Sciatic nerve (tissue), 2 donors: Measurements from ENCODE around the gene ATXN7L3B. TPM values are rescaled to one million over a fixed set of nuclear protein-coding genes. Genes with fewer than 3 reads are reported as not detected.

ENCODE experiments used
- ATAC-seq: fragments of 200-7000 bp; cut with Tn5 transposase; one replicate; pipeline ENCODE4 v1.9.1; 2020; ENCODE audit warnings: mild to moderate bottlenecking, moderate library complexity
- DNase-seq: peaks from one replicate; pipeline ENCODE4 v3.0.0-alpha.2; 2020; ENCODE audit warnings: low spot score
- intact Hi-C: fragments of 100-400 bp; cut with DNase I; formaldehyde crosslinking; loops from one replicate; pipeline ENCODE4 v1.14.2; 2022
- total RNA-seq: library from RNA; stranded (reverse); fragmentation: NEBNext Ultra II Directional; extraction: Animal tissue kit (Norgen Biotek cat#: 25700); gene quantifications from one replicate; pipeline ENCODE4 v1.2.1, GENCODE V29; 2021
- donor health status: DM: no; HTN: no; CAD: no.
- donor health status: DM: no; HTN: no; CAD: no.

The ATXN7L3B gene
- total RNA-seq, 1 donor from 2014 or later = 22.7 TPM

GRCh38 chr12:74539765-74540526, 2.3 kb downstream of the ATXN7L3B start:
- ATAC-seq (no peak), DNase-seq (no peak)
- intact Hi-C loops = no loop called here

DNA sequence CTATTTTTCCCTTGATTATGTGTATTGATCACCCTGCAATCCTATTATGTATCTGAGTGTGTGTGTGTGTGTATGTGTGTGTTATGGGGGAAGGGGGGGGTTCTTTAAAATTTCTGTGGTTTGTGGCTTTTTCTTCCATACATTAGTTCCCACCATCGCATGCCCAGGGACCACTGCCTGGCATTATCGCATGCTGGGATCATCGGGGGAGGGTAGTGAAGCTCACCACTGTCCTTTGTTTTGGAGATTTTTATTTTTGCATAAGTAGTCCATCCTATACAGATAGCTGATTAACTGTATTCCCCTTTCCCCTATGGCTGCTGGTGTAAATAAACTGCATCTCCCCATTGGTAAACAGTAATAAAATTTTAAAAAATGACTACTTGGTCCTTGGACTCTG, 3.4 kb downstream of the ATXN7L3B start:
- ATAC-seq (no peak), DNase-seq (no peak)
- intact Hi-C loops = no loop called here

GRCh38 chr12:74547249-74547648, 9.6 kb downstream of the ATXN7L3B start:
- intact Hi-C loops = no loop called here
- DNase-seq (no peak), ATAC-seq (no peak)

- ATAC-seq (no peak), DNase-seq (no peak)
- intact Hi-C loops = no loop called here
These were observed 13.7 kb downstream of the ATXN7L3B start for GRCh38 chr12:74551291-74551690.

- intact Hi-C loops = no loop called here
- no peak for ATAC-seq
- DNase-seq = no peak
These were observed 14.6 kb downstream of the ATXN7L3B start for GRCh38 chr12:74552201-74552600.

- ATAC-seq (no peak), DNase-seq (no peak)
- intact Hi-C loops = no loop called here
These were observed 22.1 kb downstream of the ATXN7L3B start for GRCh38 chr12:74559728-74560127.

DNA sequence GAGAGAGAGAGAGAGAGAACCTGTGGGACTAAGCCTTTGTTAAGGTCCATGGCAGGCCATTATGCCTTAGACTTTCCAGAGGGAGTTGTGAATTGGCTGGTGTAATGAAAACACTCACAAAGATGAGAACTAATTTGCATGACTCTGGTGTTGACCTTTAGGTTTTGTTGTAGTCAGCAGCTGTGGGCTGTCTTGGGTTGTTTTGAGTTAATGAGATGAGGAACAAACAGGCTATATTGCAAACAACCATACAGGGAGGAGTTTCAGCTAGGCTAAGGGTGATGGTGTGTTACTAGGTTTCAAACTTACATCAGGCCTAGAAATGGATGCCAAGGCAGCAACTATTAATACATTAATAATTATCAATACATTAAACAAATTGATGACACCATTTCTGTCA, 26.3 kb downstream of the ATXN7L3B start:
- no peak for ATAC-seq
- intact Hi-C loops = no loop called here
- no peak for DNase-seq

DNA sequence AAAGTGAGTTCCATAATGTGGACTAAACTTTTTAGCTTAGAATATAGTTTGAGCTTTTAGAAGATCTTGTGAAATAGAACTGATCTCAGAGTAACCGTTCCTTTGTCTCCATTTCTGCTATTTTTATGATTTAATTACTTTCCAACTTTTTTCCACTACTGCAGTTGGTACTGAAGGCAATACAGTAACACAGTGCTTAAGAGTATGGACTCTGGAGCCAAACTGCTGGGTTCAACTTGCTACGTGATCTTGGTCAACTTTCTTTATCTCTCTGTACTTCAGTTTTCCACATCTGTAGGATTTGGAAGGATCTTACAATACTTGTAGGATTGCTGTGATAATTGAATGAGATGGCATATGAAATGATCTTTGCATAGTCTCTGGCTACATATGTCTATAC, 40.9 kb downstream of the ATXN7L3B start:
- DNase-seq = no peak
- no peak for ATAC-seq
- intact Hi-C loops = no loop called here

- intact Hi-C loops = no loop called here
- DNase-seq (no peak), ATAC-seq (no peak)
These were observed 41.8 kb downstream of the ATXN7L3B start for GRCh38 chr12:74579446-74579845.

- DNase-seq = no peak
- ATAC-seq = no peak
- intact Hi-C loops = no loop called here
These were observed 42.3 kb downstream of the ATXN7L3B start for GRCh38 chr12:74579981-74580380.

DNA sequence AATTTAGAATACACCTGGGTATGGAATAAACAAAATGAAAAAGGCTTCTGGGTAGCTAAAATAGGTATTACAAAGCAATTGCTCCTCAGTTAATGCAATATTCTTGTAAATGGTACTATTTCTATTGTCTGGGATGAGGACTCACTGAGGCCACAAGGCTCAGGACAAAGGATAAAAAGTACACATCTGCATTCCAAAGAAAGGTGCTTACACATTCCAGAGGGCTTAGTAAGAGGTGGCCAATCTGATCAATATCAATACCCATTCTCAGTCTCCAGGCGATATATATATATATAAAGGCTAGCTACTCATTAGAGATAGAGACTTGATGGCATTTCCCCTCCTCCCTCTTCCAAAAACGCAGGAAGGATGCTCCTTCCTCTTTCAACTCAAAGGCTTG, 43.8 kb downstream of the ATXN7L3B start:
- intact Hi-C loops = no loop called here
- DNase-seq = no peak
- no peak for ATAC-seq

- DNase-seq (no peak), ATAC-seq (no peak)
- intact Hi-C loops = no loop called here
These were observed 46.9 kb downstream of the ATXN7L3B start for GRCh38 chr12:74584483-74585062.

DNA sequence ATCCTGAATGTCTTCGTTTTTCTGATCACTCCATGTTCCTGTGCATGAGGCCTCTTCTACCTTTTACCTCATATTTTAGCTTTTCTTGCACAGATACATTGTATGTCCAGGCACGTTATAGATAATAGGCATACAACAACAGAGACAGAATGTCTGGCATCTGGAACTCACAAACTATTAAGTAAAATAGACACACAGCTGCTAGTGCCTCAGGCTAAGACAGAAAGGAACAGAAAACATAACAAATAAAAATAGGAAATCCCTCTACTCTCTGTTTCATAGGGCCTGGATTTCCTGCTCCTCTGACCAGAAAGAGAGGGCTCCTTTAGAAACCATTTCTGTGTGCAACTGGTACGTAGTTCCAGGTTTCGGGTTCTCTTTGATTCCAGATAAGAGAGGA, 48.6 kb downstream of the ATXN7L3B start:
- intact Hi-C loops = no loop called here
- DNase-seq (no peak), ATAC-seq (no peak)
